ENCODE results near the gene BFSP1. TPM values are rescaled to one million over a fixed set of nuclear protein-coding genes. Genes with fewer than 3 reads are reported as not detected.

BFSP1 gene
- total and polyA plus RNA-seq, 3 donors from 2014 or later: 7.4 to 11.3 (median 10.7) TPM

DNA sequence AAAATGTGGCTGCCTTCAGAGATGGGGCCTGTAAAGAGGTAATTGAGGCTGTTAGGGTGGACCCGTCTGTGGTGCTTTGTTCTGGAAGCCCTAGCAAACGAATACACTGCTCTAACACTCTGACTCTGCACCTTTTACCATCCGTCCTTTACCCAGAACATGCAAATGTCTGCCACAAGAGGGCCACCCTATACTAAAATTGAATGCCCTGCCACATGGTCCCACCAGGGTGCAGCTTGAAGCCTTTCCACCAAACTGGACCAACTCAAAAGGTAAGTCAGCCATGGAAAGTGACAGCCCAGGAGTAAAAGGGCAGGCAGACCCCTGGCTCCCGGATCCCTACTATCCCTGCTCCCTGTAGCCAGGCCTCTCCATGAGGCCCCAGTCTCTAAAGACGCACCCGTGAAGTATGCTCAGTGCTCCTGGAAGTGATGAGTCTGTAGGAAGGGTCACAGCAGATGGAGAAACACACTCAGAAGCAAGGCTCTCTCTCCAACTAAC lies 5.8 kb upstream of the BFSP1 start:
- Histone ChIP-seq H3K27ac (no peak overlapping the region), H3K36me3 (ENCODE audit: low read depth, missing control alignments) (no peaks in the 10 kb centered on the region), H3K9me3 (no peaks in the 10 kb centered on the region), H3K27me3 (no peaks in the 10 kb centered on the region), H3K4me1 (no peaks in the 10 kb centered on the region), H3K4me3 (no peak overlapping the region)
- TF ChIP-seq, protein P1, sequence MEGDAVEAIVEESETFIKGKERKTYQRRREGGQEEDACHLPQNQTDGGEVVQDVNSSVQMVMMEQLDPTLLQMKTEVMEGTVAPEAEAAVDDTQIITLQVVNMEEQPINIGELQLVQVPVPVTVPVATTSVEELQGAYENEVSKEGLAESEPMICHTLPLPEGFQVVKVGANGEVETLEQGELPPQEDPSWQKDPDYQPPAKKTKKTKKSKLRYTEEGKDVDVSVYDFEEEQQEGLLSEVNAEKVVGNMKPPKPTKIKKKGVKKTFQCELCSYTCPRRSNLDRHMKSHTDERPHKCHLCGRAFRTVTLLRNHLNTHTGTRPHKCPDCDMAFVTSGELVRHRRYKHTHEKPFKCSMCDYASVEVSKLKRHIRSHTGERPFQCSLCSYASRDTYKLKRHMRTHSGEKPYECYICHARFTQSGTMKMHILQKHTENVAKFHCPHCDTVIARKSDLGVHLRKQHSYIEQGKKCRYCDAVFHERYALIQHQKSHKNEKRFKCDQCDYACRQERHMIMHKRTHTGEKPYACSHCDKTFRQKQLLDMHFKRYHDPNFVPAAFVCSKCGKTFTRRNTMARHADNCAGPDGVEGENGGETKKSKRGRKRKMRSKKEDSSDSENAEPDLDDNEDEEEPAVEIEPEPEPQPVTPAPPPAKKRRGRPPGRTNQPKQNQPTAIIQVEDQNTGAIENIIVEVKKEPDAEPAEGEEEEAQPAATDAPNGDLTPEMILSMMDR (IDR thresholded peaks at IDR 0.05): peak; percentile 84 to 97 (median 89)
- no peak for TF ChIP-seq POLR2A (IDR thresholded peaks at IDR 0.05)
- WGBS, 2 donors: 45% methylated on average over 3 to 6 of the region's 6 CpGs
- intact Hi-C loops (cut with DNase I; ENCODE audit: low total_unique reads): loop anchor here (5.0 kb wide), 1 partner anchor 80 kb away; no protein-coding TSS in a partner anchor
- DNase-seq: peak; percentile 81

DNA sequence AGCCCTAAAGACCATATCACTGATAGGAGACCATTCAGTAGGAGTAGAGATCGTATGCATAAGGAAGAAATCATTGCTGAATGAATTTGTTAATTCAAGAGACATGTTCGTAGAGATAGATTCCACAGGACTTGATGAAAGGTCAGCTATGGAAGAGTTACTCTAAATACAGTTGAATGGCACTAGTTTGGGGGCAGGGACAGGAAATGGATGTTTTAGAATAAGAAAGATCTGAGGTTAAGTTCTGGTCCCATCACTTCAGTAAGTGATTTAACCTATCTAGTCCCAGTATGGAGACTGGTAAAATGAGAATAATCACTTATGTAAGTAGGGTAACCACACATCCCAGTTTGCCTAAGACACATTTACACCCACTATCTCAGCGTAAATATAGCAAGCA lies 2.9 kb upstream of the BFSP1 start:
- 95 to 96% methylated on average over 3 of the region's 3 CpGs for WGBS, 2 donors
- H3K4me3 ChIP-seq: no peak overlapping the region
- DNase-seq: no peak
- H3K36me3 ChIP-seq (ENCODE audit: low read depth, missing control alignments): no peaks in the 10 kb centered on the region
- H3K27me3 ChIP-seq: no peaks in the 10 kb centered on the region
- TF ChIP-seq, protein P1 (IDR thresholded peaks at IDR 0.05): no peak
- TF ChIP-seq POLR2A (IDR thresholded peaks at IDR 0.05): no peak
- H3K27ac ChIP-seq: no peak overlapping the region
- intact Hi-C loops (cut with DNase I; ENCODE audit: low total_unique reads): no loop called here
- H3K4me1 ChIP-seq: no peaks in the 10 kb centered on the region
- no peaks in the 10 kb centered on the region for H3K9me3 ChIP-seq

DNA sequence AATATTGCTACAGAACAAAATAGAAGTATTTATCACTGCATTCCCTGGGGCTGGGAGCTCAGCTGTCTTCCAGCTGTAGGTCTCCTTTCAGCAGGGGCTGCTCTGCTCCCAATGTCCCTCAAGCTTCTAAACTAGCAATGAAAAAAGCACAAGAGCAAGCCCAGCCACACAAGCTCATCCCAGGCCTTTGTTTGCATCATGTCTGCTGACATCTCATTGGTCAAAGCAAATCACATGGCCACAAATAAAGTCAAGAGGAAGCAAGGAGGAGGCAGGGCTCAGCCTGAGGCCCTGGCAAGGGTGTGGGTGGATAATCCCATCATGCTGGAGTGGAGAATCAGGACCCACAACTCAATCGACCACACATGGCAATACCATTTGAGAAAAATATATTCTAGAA lies 2.2 kb upstream of the BFSP1 start:
- peak; percentile 32 for DNase-seq
- H3K4me1 ChIP-seq: no peaks in the 10 kb centered on the region
- no peak for TF ChIP-seq POLR2A (IDR thresholded peaks at IDR 0.05)
- TF ChIP-seq, protein P1 (IDR thresholded peaks at IDR 0.05): no peak
- H3K27ac ChIP-seq: no peak overlapping the region
- H3K36me3 ChIP-seq (ENCODE audit: low read depth, missing control alignments): no peaks in the 10 kb centered on the region
- 47 to 73% methylated on average over 1 of the region's 1 CpG for WGBS, 2 donors
- H3K4me3 ChIP-seq: no peak overlapping the region
- intact Hi-C loops (cut with DNase I; ENCODE audit: low total_unique reads): no loop called here
- no peaks in the 10 kb centered on the region for H3K27me3 ChIP-seq
- H3K9me3 ChIP-seq: no peaks in the 10 kb centered on the region

DNA sequence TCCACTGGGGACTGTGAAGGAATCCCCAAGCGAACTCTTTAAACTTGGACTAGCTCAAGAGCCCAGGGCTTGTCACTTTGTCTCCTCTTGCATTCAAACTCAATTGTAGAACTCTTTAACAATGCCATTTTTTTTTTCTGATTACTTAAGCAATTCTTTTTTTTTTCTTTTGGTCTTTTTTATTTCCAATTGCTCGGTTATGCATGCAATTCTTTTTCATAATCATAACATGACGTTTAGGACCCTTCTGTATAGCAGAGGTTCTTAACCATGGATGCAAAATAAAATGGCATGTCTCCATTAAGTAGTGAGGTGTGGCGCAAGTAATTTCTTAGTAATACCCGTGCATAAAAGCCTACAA lies 466 bp upstream of the BFSP1 start:
- no peak for DNase-seq
- Histone ChIP-seq H3K4me1 (no peaks in the 10 kb centered on the region), H3K27ac (peak overlapping the region; percentile 61 to 82), H3K36me3 (ENCODE audit: low read depth, missing control alignments) (no peaks in the 10 kb centered on the region), H3K4me3 (peak overlapping the region; percentile 61 to 69), H3K27me3 (no peaks in the 10 kb centered on the region), H3K9me3 (no peaks in the 10 kb centered on the region)
- intact Hi-C loops (cut with DNase I; ENCODE audit: low total_unique reads): no loop called here
- no peak for TF ChIP-seq POLR2A (IDR thresholded peaks at IDR 0.05)
- TF ChIP-seq, protein P1 (IDR thresholded peaks at IDR 0.05): no peak
- 49 to 55% methylated on average over 5 of the region's 5 CpGs for WGBS, 2 donors

DNA sequence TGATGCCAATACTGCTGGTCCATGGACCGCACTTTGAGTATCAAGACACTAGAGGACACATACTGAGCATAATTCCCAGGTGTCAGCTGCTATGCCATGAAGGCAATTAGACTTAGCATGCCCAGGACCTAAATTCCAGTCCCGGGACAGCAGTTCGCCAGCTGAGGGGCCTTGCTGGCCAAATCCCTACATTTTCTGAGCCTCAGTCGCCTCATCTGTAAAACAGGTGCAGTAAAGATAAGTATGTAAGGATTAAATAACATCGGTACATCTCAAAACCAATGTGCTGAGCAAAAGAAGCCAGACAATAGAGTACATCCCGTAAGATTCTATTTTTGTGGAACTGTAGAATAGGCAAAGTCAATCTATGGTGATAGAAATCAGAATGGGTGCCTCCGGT lies 1.0 kb downstream of the BFSP1 start:
- TF ChIP-seq POLR2A (IDR thresholded peaks at IDR 0.05): no peak
- TF ChIP-seq, protein P1 (IDR thresholded peaks at IDR 0.05): no peak
- WGBS, 2 donors: 56 to 75% methylated on average over 7 of the region's 7 CpGs
- H3K4me3 ChIP-seq: peak overlapping the region; percentile 61 to 69
- intact Hi-C loops (cut with DNase I; ENCODE audit: low total_unique reads): no loop called here
- no peaks in the 10 kb centered on the region for H3K4me1 ChIP-seq
- no peaks in the 10 kb centered on the region for H3K36me3 ChIP-seq (ENCODE audit: low read depth, missing control alignments)
- H3K27ac ChIP-seq: no peak overlapping the region
- no peaks in the 10 kb centered on the region for H3K9me3 ChIP-seq
- DNase-seq: no peak
- H3K27me3 ChIP-seq: no peaks in the 10 kb centered on the region
